ENCODE data around the gene SLC49A4.

DNA sequence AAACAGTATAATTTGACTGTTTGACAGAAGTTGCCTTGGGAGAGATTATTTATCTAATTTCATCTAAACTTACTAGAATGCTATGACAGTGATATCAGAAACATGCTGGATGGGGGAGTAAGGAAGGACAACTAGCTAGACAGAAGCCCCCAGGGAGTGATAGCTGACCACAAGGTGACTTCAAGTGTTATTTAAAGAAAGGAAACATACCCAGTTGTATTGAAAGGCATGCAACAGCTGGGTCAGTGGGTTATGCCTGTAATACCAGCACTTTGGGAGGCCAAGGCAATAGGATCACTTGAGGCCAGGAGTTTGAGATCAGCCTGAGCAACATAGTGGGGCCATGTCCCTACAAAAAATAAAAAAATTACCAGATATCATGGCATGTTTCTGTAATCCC, 69.6 kb downstream of the SLC49A4 start:
- TF ChIP-seq, protein P1, sequence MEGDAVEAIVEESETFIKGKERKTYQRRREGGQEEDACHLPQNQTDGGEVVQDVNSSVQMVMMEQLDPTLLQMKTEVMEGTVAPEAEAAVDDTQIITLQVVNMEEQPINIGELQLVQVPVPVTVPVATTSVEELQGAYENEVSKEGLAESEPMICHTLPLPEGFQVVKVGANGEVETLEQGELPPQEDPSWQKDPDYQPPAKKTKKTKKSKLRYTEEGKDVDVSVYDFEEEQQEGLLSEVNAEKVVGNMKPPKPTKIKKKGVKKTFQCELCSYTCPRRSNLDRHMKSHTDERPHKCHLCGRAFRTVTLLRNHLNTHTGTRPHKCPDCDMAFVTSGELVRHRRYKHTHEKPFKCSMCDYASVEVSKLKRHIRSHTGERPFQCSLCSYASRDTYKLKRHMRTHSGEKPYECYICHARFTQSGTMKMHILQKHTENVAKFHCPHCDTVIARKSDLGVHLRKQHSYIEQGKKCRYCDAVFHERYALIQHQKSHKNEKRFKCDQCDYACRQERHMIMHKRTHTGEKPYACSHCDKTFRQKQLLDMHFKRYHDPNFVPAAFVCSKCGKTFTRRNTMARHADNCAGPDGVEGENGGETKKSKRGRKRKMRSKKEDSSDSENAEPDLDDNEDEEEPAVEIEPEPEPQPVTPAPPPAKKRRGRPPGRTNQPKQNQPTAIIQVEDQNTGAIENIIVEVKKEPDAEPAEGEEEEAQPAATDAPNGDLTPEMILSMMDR (IDR thresholded peaks at IDR 0.05), result no peak
- no peak for TF ChIP-seq POLR2A (IDR thresholded peaks at IDR 0.05)

Data from esophagus squamous epithelium (tissue), 4 donors.